GM12801 (cell line): ENCODE data around the gene SOCS1.

Experiments
- CTCF ChIP-seq: IDR thresholded peaks from one replicate; pipeline ENCODE4 v1.5.1; 2011; ENCODE audit warnings: control low read depth; ENCODE audit not compliant: insufficient read length; ENCODE audit errors: extremely low read depth

Gene SOCS1

DNA sequence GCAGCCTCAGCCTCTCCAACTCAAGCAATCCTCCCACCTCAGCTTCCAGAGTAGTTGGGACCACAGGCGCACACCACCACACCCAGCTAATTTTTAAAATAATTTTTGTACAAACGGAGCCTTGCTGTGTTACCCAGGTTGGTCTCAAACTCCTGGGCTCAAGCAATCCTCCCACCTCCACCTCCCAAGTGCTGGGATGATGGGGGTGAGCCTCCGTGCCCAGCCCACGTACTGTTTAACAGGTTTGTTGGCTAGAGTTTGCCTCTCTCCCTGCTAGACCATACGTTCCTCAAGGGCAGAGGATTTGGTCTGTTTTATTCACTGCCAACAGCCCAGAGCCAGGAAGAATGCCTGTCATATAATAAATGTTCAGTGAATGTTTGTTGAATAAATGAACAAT, 26.6 kb downstream of the SOCS1 start:
- no peak for TF ChIP-seq CTCF

DNA sequence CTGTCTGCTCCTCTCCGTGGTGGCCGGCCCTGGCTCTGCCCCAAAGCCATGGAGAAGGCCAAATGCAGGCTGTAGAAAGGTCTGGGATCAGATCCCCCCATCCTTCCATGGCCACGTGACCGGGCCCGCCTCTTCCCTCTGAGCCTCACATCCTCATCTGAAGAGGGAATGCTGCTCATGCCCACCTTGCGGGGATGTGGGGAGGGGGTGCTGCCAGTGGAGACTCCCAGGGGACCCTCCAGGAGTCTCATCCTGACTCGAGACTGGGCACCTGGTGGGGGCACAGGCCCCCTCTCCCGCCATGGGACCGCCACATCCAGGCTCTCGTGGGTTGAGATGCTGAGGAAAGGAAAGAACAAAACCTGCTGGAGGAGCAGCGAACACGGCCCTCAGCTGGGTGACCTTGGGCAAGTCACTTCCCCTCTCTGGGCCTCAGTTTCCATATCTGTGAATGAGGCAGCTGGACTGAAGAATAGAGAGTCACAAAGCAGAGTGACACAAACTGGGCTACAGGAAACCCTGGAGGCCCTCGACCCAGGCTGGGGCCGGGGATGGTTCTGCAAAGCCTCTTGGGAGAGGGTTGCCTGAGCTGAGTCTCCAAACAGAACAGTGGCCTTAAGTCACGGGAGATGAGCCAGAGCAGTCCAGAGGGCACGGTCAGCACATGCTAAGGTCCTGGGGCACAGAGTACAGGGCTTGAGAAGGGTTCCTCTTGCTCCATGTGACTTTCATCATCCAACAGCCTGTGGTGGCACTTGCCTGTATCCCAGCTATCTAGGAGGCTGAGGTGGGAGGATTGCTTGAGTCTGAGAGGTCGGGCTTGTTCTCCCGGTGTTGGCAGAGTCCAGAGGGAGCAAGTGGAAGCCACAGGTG, 30.1 kb downstream of the SOCS1 start:
- TF ChIP-seq CTCF: no peak

DNA sequence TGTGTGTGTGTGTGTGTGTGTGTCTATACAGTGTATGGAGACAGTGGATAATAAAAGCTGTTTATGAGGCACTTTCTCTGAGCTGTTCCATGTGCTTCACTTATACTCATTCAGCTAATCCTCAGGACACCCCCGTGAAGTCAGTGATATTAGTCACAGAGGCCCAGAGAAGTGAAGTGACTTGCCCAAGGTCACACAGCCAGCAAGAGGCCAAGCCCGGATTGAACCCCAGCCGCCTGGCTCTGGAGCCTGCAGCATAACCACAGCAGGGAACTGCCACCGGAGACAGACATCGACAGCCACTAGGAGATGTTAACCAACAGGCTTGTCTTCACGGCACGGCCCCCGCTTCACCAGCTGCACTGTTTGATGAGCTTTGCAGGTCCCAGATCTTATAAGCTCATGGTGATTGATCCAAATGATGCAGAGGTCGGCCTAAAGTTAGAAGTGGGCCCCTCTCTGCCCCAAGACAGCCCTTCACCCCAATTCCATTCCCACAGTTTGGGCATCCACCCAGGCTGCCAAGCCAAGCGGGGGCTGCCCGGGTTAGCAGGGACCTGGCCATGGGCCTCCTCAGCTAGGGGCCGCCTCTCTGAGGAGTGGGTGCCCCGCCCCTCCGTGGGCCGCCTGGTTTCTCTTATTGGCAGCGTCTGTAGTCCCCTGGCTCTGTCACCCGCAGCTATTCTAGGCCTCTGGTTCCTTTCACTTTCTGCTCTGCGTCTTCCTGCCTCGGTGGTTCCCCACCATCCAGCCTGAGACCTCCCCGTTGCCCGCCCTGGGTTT, 30.9 kb downstream of the SOCS1 start:
- TF ChIP-seq CTCF: no peak

DNA sequence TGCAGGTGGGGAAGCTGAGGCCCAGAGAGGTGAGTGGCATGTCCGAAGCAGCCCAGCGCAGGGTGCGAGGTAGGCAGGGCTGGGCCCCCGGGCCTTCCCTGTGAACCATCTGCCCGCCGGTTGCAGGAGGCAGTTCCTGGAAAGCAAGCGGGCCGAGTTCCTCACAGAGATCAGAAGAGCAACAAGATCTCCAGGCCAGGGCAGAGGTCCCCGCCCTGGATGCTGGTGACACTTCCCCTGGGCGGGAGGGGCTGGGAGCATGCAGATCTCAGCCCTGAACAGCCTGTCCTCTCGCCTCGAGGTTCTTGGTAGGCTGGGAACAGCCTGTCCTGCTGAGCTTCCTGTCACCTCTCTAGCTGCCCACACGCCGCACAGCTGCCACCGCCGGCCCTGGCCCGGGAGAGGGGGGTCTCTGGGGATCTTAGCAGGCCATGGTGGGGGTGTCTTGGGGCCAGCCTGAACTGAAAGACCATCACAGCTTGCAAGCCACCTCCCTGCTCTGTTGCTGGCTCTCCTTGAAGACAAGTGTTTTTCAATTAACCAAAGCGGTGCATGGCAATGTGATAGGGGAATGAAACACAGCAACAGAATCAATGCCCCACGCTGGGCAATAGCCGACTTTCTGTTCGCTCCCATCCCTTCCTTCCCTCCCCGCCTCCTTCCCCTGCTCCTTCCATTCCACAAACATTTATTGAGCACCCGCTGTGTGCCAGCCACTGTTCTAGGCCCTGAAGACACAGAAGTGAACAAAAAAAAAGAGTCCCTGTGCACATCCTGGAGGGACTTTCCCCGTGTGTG, 31.7 kb downstream of the SOCS1 start:
- no peak for TF ChIP-seq CTCF

GRCh38 chr16:11219178-11219577, 36.8 kb downstream of the SOCS1 start:
- no peak for TF ChIP-seq CTCF

GRCh38 chr16:11218604-11218962, 37.4 kb downstream of the SOCS1 start:
- no peak for TF ChIP-seq CTCF
